Esophagus squamous epithelium (tissue), 4 donors: ENCODE measurements around the gene RSPH10B2.
"Not testable (repeated sequence)": the region's sequence is repeated elsewhere in the genome, so short reads cannot be mapped to it uniquely, and the experiment has no call there.

ENCODE experiments used
- POLR2A ChIP-seq, 4 donors: fragments of 450-650 bp; IDR thresholded peaks; one replicate each; pipeline ENCODE4 v1.6.1; 2017; ENCODE audit warnings: antibody characterized with exemption in 4 of 4, mild to moderate bottlenecking in 4 of 4, moderate library complexity in 3 of 4
- TF ChIP-seq, protein P1 (sequence below), 6 experiments: fragments of 450-650 bp in 4 of 6; fragments of 200-600 bp in 2 of 6; sonication (generic) in 2 of 6; IDR thresholded peaks; one replicate each; pipeline ENCODE4 v1.5.1; 2016 to 2019; ENCODE audit warnings: antibody characterized with exemption in 6 of 6, mild to moderate bottlenecking in 4 of 6, moderate library complexity in 4 of 6

DNA sequence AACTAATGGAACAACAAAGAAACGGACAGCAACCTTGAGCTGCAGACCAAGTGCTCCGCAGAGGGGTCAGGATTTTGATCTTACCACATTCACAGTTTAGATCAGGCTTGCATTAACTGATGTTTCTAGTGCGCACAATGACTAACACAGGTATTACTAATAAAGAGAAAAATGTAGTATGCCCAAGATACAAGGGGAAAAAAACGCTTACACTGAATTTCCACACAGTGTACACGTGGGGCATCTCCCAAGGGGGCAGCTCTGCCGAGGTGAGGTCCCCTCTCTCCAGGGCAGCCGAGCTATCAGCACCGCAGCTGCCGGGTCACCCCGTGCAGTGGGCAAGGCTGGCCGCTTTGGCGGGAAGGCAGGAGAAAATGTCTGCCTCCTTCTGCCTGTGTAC lies 46.0 kb downstream of the RSPH10B2 start:
- TF ChIP-seq, protein P1, sequence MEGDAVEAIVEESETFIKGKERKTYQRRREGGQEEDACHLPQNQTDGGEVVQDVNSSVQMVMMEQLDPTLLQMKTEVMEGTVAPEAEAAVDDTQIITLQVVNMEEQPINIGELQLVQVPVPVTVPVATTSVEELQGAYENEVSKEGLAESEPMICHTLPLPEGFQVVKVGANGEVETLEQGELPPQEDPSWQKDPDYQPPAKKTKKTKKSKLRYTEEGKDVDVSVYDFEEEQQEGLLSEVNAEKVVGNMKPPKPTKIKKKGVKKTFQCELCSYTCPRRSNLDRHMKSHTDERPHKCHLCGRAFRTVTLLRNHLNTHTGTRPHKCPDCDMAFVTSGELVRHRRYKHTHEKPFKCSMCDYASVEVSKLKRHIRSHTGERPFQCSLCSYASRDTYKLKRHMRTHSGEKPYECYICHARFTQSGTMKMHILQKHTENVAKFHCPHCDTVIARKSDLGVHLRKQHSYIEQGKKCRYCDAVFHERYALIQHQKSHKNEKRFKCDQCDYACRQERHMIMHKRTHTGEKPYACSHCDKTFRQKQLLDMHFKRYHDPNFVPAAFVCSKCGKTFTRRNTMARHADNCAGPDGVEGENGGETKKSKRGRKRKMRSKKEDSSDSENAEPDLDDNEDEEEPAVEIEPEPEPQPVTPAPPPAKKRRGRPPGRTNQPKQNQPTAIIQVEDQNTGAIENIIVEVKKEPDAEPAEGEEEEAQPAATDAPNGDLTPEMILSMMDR (IDR thresholded peaks at IDR 0.05), result not testable (repeated sequence)
- TF ChIP-seq POLR2A (IDR thresholded peaks at IDR 0.05), result not testable (repeated sequence)
